ENCODE measurements around the gene HRG.

- TF ChIP-seq CTCF (IDR thresholded peaks at IDR 0.05) (no peak), POLR2AphosphoS5 (IDR thresholded peaks at IDR 0.05) (no peak), POLR2A (IDR thresholded peaks at IDR 0.05) (no peak), EP300 (IDR thresholded peaks at IDR 0.05) (no peak)
Observed at GRCh38 chr3:186640929-186641328, 24.9 kb upstream of the HRG start.
